Measurements from ENCODE around the gene ZNF580. TPM values are rescaled to one million over a fixed set of nuclear protein-coding genes. Genes with fewer than 3 reads are reported as not detected.
A peak's percentile ranks its signal among the peaks of the same experiment; 100 is the strongest.

The ZNF580 gene
- total and polyA plus RNA-seq, 10 of the 15 experiments (the other 5 are each of a cell fraction or from before 2014, with no cell fraction given): 2.3 to 31.8 (median 10.0) TPM

GRCh38 chr19:55593096-55593772 is 47.6 kb upstream of the ZNF580 start:
- WGBS (ENCODE audit: insufficient coverage, insufficient replicate concordance, low lambda C conversion rate, missing lambda C conversion rate): 98% methylated on average over 37 of the region's 68 CpGs
- in situ Hi-C loops (cut with MboI): no loop called here
- FAIRE-seq: no peak

GRCh38 chr19:55594996-55595545 is 45.7 kb upstream of the ZNF580 start:
- Histone ChIP-seq H3K4me1 (ENCODE audit: control insufficient read depth, insufficient read depth, low read length) (no peaks in the 10 kb centered on the region), H3K27me3 (replicated peaks in 1 of 2; ENCODE audit: control insufficient read depth in 2 of 2, insufficient read depth in 2 of 2, low read length in 1 of 2) (no peaks in the 10 kb centered on the region), H3K9ac (ENCODE audit: control insufficient read depth, insufficient read depth, low read length) (no peak overlapping the region), H3K36me3 (ENCODE audit: control insufficient read depth in 2 of 2, insufficient read depth in 2 of 2, low read length in 1 of 2) (peaks cover 0 to 8% of the 10 kb centered on the region in 2 experiments; a peak in 1 of 4 replicates), H3K79me2 (ENCODE audit: control insufficient read depth, insufficient read depth, low read length) (no peaks in the 10 kb centered on the region), H3K4me3 (no peak overlapping the region), H4K20me1 (ENCODE audit: control insufficient read depth, insufficient read depth) (no peaks in the 10 kb centered on the region), H3K4me2 (ENCODE audit: control insufficient read depth, insufficient read depth) (no peak overlapping the region), H2AFZ (ENCODE audit: control insufficient read depth, low read depth, low read length) (no peak overlapping the region), H3K27ac (ENCODE audit: control insufficient read depth, insufficient read depth) (no peak overlapping the region), H3K9me3 (replicated peaks; ENCODE audit: control insufficient read depth, insufficient read depth, low read length) (peaks cover 2% of the 10 kb centered on the region; the same call in 2 of the 3 replicates)
- 88% methylated on average over 4 of the region's 4 CpGs for WGBS (ENCODE audit: insufficient coverage, insufficient replicate concordance, low lambda C conversion rate, missing lambda C conversion rate)
- TF ChIP-seq SRF (IDR thresholded peaks at IDR 0.05; ENCODE audit: low read depth in 2 of 2, low read length in 2 of 2): peak in 1 of 2 experiments; percentile 47; a peak in 1 of 4 replicates
- TF ChIP-seq YY1 (IDR thresholded peaks at IDR 0.05; ENCODE audit: low read depth, low read length): no peak
- peak; percentile 74 for TF ChIP-seq MLLT1 (IDR thresholded peaks at IDR 0.05)
- in situ Hi-C loops (cut with MboI): no loop called here
- intact Hi-C loops (cut with micrococcal nuclease; ENCODE audit: unreplicated experiment): no loop called here
- ChIA-PET RAD21 (ENCODE audit: unreplicated experiment) (no interaction called here), POLR2A (no interaction called here), CTCF (no interaction called here), SMC1A (ENCODE audit: uncharacterized antibody, unreplicated experiment) (no interaction called here)
- no TSS peak for BruUV-seq (replicated peaks)
- no peak for FAIRE-seq
- ATAC-seq: no peak
- no peak for DNase-seq (ENCODE audit: low read depth, low spot score)

More at GRCh38 chr19:55593096-55593772, 47.6 kb upstream of the ZNF580 start:
- Histone ChIP-seq H3K27ac (ENCODE audit: control insufficient read depth, insufficient read depth) (no peak overlapping the region), H3K27me3 (replicated peaks in 1 of 2; ENCODE audit: control insufficient read depth in 2 of 2, insufficient read depth in 2 of 2, low read length in 1 of 2) (no peaks in the 10 kb centered on the region), H3K79me2 (ENCODE audit: control insufficient read depth, insufficient read depth, low read length) (no peaks in the 10 kb centered on the region), H2AFZ (ENCODE audit: control insufficient read depth, low read depth, low read length) (no peak overlapping the region), H3K9ac (ENCODE audit: control insufficient read depth, insufficient read depth, low read length) (no peak overlapping the region), H3K9me3 (replicated peaks; ENCODE audit: control insufficient read depth, insufficient read depth, low read length) (peaks cover 2% of the 10 kb centered on the region; the same call in 2 of the 3 replicates), H3K36me3 (ENCODE audit: control insufficient read depth in 2 of 2, insufficient read depth in 2 of 2, low read length in 1 of 2) (peaks cover 0 to 8% of the 10 kb centered on the region in 2 experiments; a peak in 1 of 4 replicates), H3K4me1 (ENCODE audit: control insufficient read depth, insufficient read depth, low read length) (no peaks in the 10 kb centered on the region), H3K4me2 (ENCODE audit: control insufficient read depth, insufficient read depth) (no peak overlapping the region), H3K4me3 (no peak overlapping the region), H4K20me1 (ENCODE audit: control insufficient read depth, insufficient read depth) (no peaks in the 10 kb centered on the region)
- ChIA-PET POLR2A (no interaction called here), SMC1A (ENCODE audit: uncharacterized antibody, unreplicated experiment) (no interaction called here), RAD21 (ENCODE audit: unreplicated experiment) (no interaction called here), CTCF (no interaction called here)
- TF ChIP-seq RB1 (IDR thresholded peaks at IDR 0.05; ENCODE audit: borderline replicate concordance): no peak
- no peak for TF ChIP-seq SMAD5 (IDR thresholded peaks at IDR 0.05; ENCODE audit: low read depth)
- ATAC-seq: no peak
- no TSS peak for BruUV-seq (replicated peaks)
- intact Hi-C loops (cut with micrococcal nuclease; ENCODE audit: unreplicated experiment): no loop called here
- no peak for DNase-seq (ENCODE audit: low read depth, low spot score)
